Lower leg skin (tissue), 3 donors: ENCODE data around the gene MYCBP2.

Experiments used
- CTCF ChIP-seq, 3 donors: fragments of 450-650 bp; IDR thresholded peaks; one replicate each; pipeline ENCODE4 v1.5.1; 2016; ENCODE audit warnings: antibody characterized with exemption in 3 of 3, mild to moderate bottlenecking in 3 of 3, moderate library complexity in 2 of 3
- POLR2A ChIP-seq, 2 donors: fragments of 450-650 bp; IDR thresholded peaks; one replicate each; pipeline ENCODE4 v1.6.1; 2016 to 2017; ENCODE audit warnings: antibody characterized with exemption in 2 of 2, mild to moderate bottlenecking in 1 of 2, moderate library complexity in 1 of 2

- TF ChIP-seq CTCF (IDR thresholded peaks at IDR 0.05) = no peak
- TF ChIP-seq POLR2A (IDR thresholded peaks at IDR 0.05) = no peak
Observed at GRCh38 chr13:77177646-77178045, 149.2 kb downstream of the MYCBP2 start.
